Type B pancreatic cell (in vitro differentiated cells): Measurements from ENCODE around the gene GABRB1. TPM values are rescaled to one million over a fixed set of nuclear protein-coding genes. Genes with fewer than 3 reads are reported as not detected.

ENCODE experiments used
- DNase-seq: peaks from one replicate; pipeline ENCODE4 v3.0.0; 2021; ENCODE audit warnings: mixed read lengths; ENCODE audit not compliant: unreplicated experiment; ENCODE audit errors: extremely low spot score
- H3K27ac Mint-ChIP-seq: 2 replicates; pipeline ENCODE4 v1.8.0; 2021; ENCODE audit warnings: mild to moderate bottlenecking, mixed read lengths
- H3K27me3 Mint-ChIP-seq: 2 replicates; pipeline ENCODE4 v1.8.0; 2021; ENCODE audit warnings: mixed read lengths
- H3K36me3 Mint-ChIP-seq: 2 replicates; pipeline ENCODE4 v1.8.0; 2021; ENCODE audit warnings: mixed read lengths
- H3K4me1 Mint-ChIP-seq: one replicate; pipeline ENCODE4 v1.8.0; 2021; ENCODE audit warnings: mixed read lengths; ENCODE audit not compliant: unreplicated experiment
- H3K4me3 Mint-ChIP-seq: 2 replicates; pipeline ENCODE4 v1.8.0; 2021; ENCODE audit warnings: mild to moderate bottlenecking, mixed read lengths
- H3K9me3 Mint-ChIP-seq: 2 replicates; pipeline ENCODE4 v1.8.0; 2021; ENCODE audit warnings: mixed read lengths
- CTCF ChIP-seq: fragments of 200-600 bp; sonication (generic); conservative IDR thresholded peaks from 2 replicates; pipeline ENCODE4 v1.5.0; 2021; ENCODE audit warnings: antibody characterized with exemption, mild to moderate bottlenecking
- total RNA-seq: library from RNA; stranded (reverse); gene quantifications from 2 replicates; pipeline ENCODE4 v1.2.1, GENCODE V29; 2021; ENCODE audit warnings: low replicate concordance

Gene GABRB1
- total RNA-seq, 1 donor from 2014 or later = 1.1 TPM

- no peaks in the 10 kb centered on the region for H3K36me3 Mint-ChIP-seq
- TF ChIP-seq CTCF = no peak
- H3K4me3 Mint-ChIP-seq = no peak overlapping the region
- no peaks in the 10 kb centered on the region for H3K9me3 Mint-ChIP-seq
- H3K27ac Mint-ChIP-seq = no peak overlapping the region
- no peak for DNase-seq
- H3K27me3 Mint-ChIP-seq = no peaks in the 10 kb centered on the region
- no peaks in the 10 kb centered on the region for H3K4me1 Mint-ChIP-seq
Measured at GRCh38 chr4:47315346-47315745, 284.0 kb downstream of the GABRB1 start.

- no peak for DNase-seq
- Mint-ChIP-seq H3K36me3 (no peaks in the 10 kb centered on the region), H3K27ac (no peak overlapping the region), H3K4me1 (no peaks in the 10 kb centered on the region), H3K9me3 (no peaks in the 10 kb centered on the region), H3K27me3 (no peaks in the 10 kb centered on the region), H3K4me3 (no peak overlapping the region)
- no peak for TF ChIP-seq CTCF
Measured at GRCh38 chr4:47326025-47326424, 294.7 kb downstream of the GABRB1 start.

- Mint-ChIP-seq H3K4me1 (no peaks in the 10 kb centered on the region), H3K27me3 (no peaks in the 10 kb centered on the region), H3K4me3 (no peak overlapping the region), H3K27ac (no peak overlapping the region), H3K36me3 (no peaks in the 10 kb centered on the region), H3K9me3 (no peaks in the 10 kb centered on the region)
- no peak for DNase-seq
- no peak for TF ChIP-seq CTCF
Measured at GRCh38 chr4:47330866-47331265, 299.5 kb downstream of the GABRB1 start.

GRCh38 chr4:47334652-47335051, 303.3 kb downstream of the GABRB1 start:
- no peak for TF ChIP-seq CTCF

GRCh38 chr4:47337893-47338292, 306.5 kb downstream of the GABRB1 start:
- no peak for DNase-seq
- TF ChIP-seq CTCF = no peak
- Mint-ChIP-seq H3K4me3 (no peak overlapping the region), H3K4me1 (peaks cover 4% of the 10 kb centered on the region), H3K27ac (no peak overlapping the region), H3K27me3 (peaks cover 2% of the 10 kb centered on the region), H3K9me3 (no peaks in the 10 kb centered on the region), H3K36me3 (no peaks in the 10 kb centered on the region)

More at GRCh38 chr4:47334652-47335051, 303.3 kb downstream of the GABRB1 start:
- Mint-ChIP-seq H3K4me3 (no peak overlapping the region), H3K9me3 (no peaks in the 10 kb centered on the region), H3K27ac (no peak overlapping the region), H3K27me3 (peaks cover 2% of the 10 kb centered on the region), H3K4me1 (no peaks in the 10 kb centered on the region), H3K36me3 (no peaks in the 10 kb centered on the region)
- DNase-seq = no peak

- Mint-ChIP-seq H3K9me3 (no peaks in the 10 kb centered on the region), H3K4me1 (peaks cover 4% of the 10 kb centered on the region), H3K36me3 (no peaks in the 10 kb centered on the region), H3K4me3 (no peak overlapping the region), H3K27me3 (peaks cover 2% of the 10 kb centered on the region), H3K27ac (no peak overlapping the region)
- no peak for DNase-seq
- no peak for TF ChIP-seq CTCF
Measured at GRCh38 chr4:47340914-47341313, 309.5 kb downstream of the GABRB1 start.
